ENCODE measurements around the gene WIPF2.

DNA sequence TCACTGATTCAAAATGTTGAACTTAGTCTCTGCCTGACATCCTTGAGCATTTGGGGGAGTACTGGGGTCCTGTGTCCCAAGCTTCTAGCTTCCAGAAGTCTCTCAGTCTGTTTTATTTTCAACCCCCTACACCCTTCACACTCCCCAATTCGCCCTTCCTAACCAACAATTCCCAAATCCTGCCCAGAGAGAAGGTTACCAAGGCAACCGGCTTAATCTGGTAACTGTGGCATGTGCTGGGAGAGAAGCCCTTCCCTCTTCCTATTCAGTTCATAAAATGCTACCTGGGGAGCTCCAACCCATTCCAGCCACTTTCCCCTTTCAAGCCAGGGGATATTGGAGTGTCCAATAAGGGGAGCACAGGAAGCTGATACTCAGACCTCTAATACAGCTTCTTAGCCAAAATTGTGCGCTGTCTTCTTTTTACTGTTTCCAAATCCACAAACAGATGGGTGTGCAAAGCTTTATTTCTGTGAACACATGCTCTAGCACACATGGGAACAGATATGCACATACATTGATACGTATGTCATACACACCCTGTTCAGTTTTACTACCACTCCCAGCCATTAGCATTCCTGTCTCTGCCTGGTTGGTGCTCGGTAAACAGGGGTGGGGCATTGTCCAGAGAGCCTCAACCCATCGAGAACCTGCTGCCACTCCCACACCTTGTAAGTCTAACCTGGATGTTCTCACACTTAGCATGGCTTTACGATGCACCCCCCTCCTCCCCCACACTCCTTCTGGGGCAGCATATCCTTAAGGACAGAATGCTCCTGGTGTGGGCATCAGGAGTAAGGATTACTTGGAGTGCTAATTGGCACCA lies 43.0 kb upstream of the WIPF2 start:
- TF ChIP-seq, protein P1, sequence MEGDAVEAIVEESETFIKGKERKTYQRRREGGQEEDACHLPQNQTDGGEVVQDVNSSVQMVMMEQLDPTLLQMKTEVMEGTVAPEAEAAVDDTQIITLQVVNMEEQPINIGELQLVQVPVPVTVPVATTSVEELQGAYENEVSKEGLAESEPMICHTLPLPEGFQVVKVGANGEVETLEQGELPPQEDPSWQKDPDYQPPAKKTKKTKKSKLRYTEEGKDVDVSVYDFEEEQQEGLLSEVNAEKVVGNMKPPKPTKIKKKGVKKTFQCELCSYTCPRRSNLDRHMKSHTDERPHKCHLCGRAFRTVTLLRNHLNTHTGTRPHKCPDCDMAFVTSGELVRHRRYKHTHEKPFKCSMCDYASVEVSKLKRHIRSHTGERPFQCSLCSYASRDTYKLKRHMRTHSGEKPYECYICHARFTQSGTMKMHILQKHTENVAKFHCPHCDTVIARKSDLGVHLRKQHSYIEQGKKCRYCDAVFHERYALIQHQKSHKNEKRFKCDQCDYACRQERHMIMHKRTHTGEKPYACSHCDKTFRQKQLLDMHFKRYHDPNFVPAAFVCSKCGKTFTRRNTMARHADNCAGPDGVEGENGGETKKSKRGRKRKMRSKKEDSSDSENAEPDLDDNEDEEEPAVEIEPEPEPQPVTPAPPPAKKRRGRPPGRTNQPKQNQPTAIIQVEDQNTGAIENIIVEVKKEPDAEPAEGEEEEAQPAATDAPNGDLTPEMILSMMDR (IDR thresholded peaks at IDR 0.05; ENCODE audit: insufficient read depth, low read length, poor library complexity, severe bottlenecking) = no peak
- no peak for TF ChIP-seq EZH2phosphoT487 (conservative IDR thresholded peaks at IDR 0.05; ENCODE audit: low read length)
